ENCODE data around the gene ANKRD13D. TPM values are rescaled to one million over a fixed set of nuclear protein-coding genes. Genes with fewer than 3 reads are reported as not detected.
A peak's percentile ranks its signal among the peaks of the same experiment; 100 is the strongest.

ANKRD13D gene
- total and polyA plus RNA-seq, 8 donors, result 9.8 to 60.7 (median 14.9) TPM

GRCh38 chr11:67300256-67300755 lies 11.2 kb downstream of the ANKRD13D start:
- Histone ChIP-seq H3K4me3 (no peak overlapping the region), H3K4me1 (peaks cover 3 to 11% (median 10%) of the 10 kb centered on the region in 3 donors), H3K36me3 (peaks cover 0 to 7% (median 0%) of the 10 kb centered on the region in 3 donors), H3K27ac (no peak overlapping the region), H3K9me3 (no peaks in the 10 kb centered on the region), H3K27me3 (no peaks in the 10 kb centered on the region)
- no peak for TF ChIP-seq CTCF (IDR thresholded peaks at IDR 0.05)
- intact Hi-C loops (cut with DNase I), result no loop called here
- FAIRE-seq (no peak), ATAC-seq (no peak), DNase-seq (peak in 2 of 6 donors; percentile 2 to 33)
- 93 to 94% methylated on average over 13 of the region's 13 CpGs for WGBS, 2 donors

GRCh38 chr11:67300756-67301312 lies 11.7 kb downstream of the ANKRD13D start:
- Histone ChIP-seq H3K4me3 (no peak overlapping the region), H3K27me3 (no peaks in the 10 kb centered on the region), H3K36me3 (peaks cover 0 to 7% (median 0%) of the 10 kb centered on the region in 3 donors), H3K27ac (no peak overlapping the region), H3K4me1 (peaks cover 3 to 11% (median 10%) of the 10 kb centered on the region in 3 donors), H3K9me3 (no peaks in the 10 kb centered on the region)
- intact Hi-C loops (cut with DNase I), result no loop called here
- no peak for TF ChIP-seq CTCF (IDR thresholded peaks at IDR 0.05)
- 91 to 93% methylated on average over 22 of the region's 22 CpGs for WGBS, 2 donors
- DNase-seq (peak in 3 of 6 donors; percentile 6 to 68 (median 52)), FAIRE-seq (no peak), ATAC-seq (no peak)

- H3K36me3 ChIP-seq, result peaks cover 0 to 7% (median 0%) of the 10 kb centered on the region in 3 donors
- intact Hi-C loops (cut with DNase I), result no loop called here
- ATAC-seq (no peak), DNase-seq (peak in 4 of 6 donors; percentile 10 to 81 (median 52)), FAIRE-seq (no peak)
- H3K4me3 ChIP-seq, result peak overlapping the region in 2 of 4 donors; percentile 96 to 97
- peak overlapping the region in 1 of 4 donors; percentile 69 for H3K27ac ChIP-seq
- no peaks in the 10 kb centered on the region for H3K27me3 ChIP-seq
- no peaks in the 10 kb centered on the region for H3K9me3 ChIP-seq
- peaks cover 3 to 11% (median 10%) of the 10 kb centered on the region in 3 donors for H3K4me1 ChIP-seq
- WGBS, 2 donors, result 92 to 93% methylated on average over 26 to 28 of the region's 28 CpGs
- TF ChIP-seq CTCF (IDR thresholded peaks at IDR 0.05), result no peak
Observed at GRCh38 chr11:67301313-67301921, 12.3 kb downstream of the ANKRD13D start.

DNA sequence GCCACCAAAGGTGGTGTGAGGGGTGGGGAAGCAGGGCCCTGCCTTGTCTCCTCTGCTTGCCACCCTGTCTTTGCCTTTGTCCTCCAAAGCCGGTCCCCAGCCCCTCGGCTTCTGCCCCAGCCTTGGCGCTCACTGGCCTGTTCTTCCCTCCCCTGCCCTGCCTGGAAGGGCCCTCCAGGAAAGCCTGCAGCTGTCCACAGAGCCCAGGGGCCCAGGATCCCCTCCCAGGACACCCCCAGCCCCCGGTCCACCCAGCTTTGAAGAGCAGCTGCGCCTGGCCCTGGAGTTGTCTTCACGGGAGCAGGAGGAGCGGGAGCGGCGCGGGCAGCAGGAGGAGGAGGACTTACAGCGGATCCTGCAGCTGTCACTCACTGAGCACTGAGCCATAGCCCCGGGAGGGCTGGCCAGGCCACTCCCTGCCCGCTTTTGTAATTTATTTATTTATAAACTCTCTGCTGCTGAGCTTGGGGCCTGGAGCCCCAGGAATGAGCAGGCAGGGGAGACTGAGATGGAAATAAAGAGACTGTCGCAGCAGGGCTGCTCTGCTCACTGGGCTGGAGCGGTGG lies 12.9 kb downstream of the ANKRD13D start:
- no peak for TF ChIP-seq CTCF (IDR thresholded peaks at IDR 0.05)
- Histone ChIP-seq H3K27ac (peak overlapping the region; percentile 62 to 78 (median 71)), H3K4me3 (peak overlapping the region; percentile 75 to 97 (median 92)), H3K9me3 (no peaks in the 10 kb centered on the region), H3K4me1 (peaks cover 3 to 11% (median 10%) of the 10 kb centered on the region in 3 donors), H3K27me3 (no peaks in the 10 kb centered on the region), H3K36me3 (peaks cover 0 to 7% (median 0%) of the 10 kb centered on the region in 3 donors)
- intact Hi-C loops (cut with DNase I), result no loop called here
- FAIRE-seq (no peak), ATAC-seq (peak; percentile 44 to 63 (median 56)), DNase-seq (peak; percentile 39 to 87 (median 62))
- 27 to 28% methylated on average over 15 of the region's 15 CpGs for WGBS, 2 donors
